22Rv1 (cell line): Measurements from ENCODE around the gene ZNF573.
A peak's percentile ranks its signal among the peaks of the same experiment; 100 is the strongest.
"Not testable (repeated sequence)": the region's sequence is repeated elsewhere in the genome, so short reads cannot be mapped to it uniquely, and the experiment has no call there.

Experiments used
- H3K27ac ChIP-seq: fragments of 450-650 bp; 2 replicates; pipeline ENCODE4 v1.5.1; 2017
- CTCF ChIP-seq: fragments of 450-650 bp; IDR thresholded peaks from 2 replicates; pipeline ENCODE4 v1.5.1; 2017; ENCODE audit warnings: mild to moderate bottlenecking
- ZFX ChIP-seq: fragments of 450-650 bp; IDR thresholded peaks from 2 replicates; pipeline ENCODE4 v1.6.1; 2017; ENCODE audit warnings: antibody characterized with exemption, borderline replicate concordance

The ZNF573 gene

GRCh38 chr19:37778613-37779126, 716 bp downstream of the ZNF573 start:
- peak overlapping the region; percentile 82 for H3K27ac ChIP-seq
- TF ChIP-seq CTCF, result no peak
- TF ChIP-seq ZFX, result no peak

GRCh38 chr19:37770985-37771384, 8.4 kb downstream of the ZNF573 start:
- TF ChIP-seq ZFX, result no peak
- TF ChIP-seq CTCF, result no peak

GRCh38 chr19:37763488-37763887, 15.9 kb downstream of the ZNF573 start:
- H3K27ac ChIP-seq, result no peak overlapping the region

More at GRCh38 chr19:37770985-37771384, 8.4 kb downstream of the ZNF573 start:
- H3K27ac ChIP-seq, result no peak overlapping the region

GRCh38 chr19:37757683-37758082, 21.7 kb downstream of the ZNF573 start:
- not testable (repeated sequence) for H3K27ac ChIP-seq

More at GRCh38 chr19:37763488-37763887, 15.9 kb downstream of the ZNF573 start:
- no peak for TF ChIP-seq ZFX
- TF ChIP-seq CTCF, result no peak

DNA sequence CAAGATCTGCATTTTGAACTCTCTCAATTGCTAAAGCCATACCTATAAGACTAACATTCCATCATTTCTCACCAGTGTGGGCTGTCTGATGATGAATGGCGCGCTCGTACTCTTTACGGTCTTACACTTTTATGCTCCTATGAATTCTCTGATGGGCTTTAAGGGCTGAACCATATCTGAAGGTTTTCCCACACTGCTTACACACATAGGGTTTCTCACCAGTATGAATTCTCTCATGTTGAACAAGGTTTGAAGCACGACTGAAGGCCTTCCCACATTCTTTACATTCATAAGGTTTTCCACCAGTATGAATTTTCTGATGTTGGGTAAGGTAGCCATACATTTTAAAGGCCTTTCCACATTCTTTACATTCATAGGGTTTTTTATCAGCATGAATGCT, 41.0 kb downstream of the ZNF573 start:
- no peak overlapping the region for H3K27ac ChIP-seq
- TF ChIP-seq ZFX (no peak), CTCF (no peak)

GRCh38 chr19:37725181-37725580, 54.2 kb downstream of the ZNF573 start:
- no peak overlapping the region for H3K27ac ChIP-seq
- TF ChIP-seq ZFX, result no peak
- TF ChIP-seq CTCF, result no peak

DNA sequence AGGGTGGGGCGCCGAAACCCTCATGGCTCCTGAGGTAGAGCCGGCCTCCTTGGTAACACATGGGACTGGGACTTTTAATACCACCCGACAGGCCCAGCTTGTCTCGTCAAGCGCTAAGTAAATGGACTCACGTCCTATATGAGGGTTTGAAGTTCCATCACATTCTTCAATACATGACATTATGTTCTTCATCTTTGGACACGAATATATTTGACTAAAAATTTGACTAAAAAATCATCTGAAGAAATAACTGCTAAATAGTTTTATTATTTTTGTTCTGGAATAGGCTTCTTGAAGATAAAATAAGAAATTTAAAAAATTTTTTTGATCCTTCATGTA, 59.5 kb downstream of the ZNF573 start:
- peak overlapping the region; percentile 83 for H3K27ac ChIP-seq
- TF ChIP-seq ZFX, result no peak
- TF ChIP-seq CTCF, result peak; percentile 40

GRCh38 chr19:37719111-37719926, 60.1 kb downstream of the ZNF573 start, which contains the start of gene ZNF607:
TSS of gene ZNF607 (minus strand) at chr19:37719761. CDS start at chr19:37711618, 8,143 bp downstream.
- TF ChIP-seq CTCF (peak; percentile 79), ZFX (no peak)
- peak within 1 kb of the TSS; percentile 83 for H3K27ac ChIP-seq
